Measurements from ENCODE around the gene SLC38A8. TPM values are rescaled to one million over a fixed set of nuclear protein-coding genes. Genes with fewer than 3 reads are reported as not detected.

SLC38A8 gene
- total RNA-seq, 1 donor from 2014 or later: not detected

DNA sequence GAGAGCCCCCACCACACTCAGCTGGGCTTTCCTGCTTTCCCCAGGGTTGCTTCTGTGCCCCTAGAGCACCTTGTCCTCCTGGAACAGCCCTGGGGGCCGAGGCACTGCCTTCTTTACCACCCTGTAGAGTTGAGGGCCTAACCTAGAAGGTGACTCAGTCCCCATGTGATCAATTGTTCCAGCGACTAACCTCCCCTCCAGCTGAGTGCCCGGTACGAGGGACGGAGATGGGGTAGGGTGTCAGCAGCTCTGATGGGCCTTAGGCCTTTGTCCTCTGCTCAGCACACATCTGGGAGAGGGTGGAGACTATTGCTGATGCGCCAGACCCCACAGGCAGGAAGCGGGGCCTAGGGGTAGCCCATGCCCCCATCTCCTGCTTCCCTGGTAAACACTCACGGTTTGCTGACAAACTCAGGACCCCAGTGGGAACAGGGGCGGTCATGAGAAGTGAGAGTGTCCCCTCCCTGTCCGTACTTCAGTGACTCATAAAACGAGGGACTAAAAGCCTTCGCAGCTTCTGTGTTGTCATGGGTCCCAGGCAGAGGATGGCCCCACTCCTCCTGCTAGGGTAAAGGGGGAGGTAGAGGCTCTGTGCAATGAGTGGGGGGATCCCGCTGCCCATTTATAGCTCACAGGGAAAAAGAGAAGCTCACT lies 41.5 kb downstream of the SLC38A8 start:
- DNase-seq (ENCODE audit: low read depth, low spot score): no peak

DNA sequence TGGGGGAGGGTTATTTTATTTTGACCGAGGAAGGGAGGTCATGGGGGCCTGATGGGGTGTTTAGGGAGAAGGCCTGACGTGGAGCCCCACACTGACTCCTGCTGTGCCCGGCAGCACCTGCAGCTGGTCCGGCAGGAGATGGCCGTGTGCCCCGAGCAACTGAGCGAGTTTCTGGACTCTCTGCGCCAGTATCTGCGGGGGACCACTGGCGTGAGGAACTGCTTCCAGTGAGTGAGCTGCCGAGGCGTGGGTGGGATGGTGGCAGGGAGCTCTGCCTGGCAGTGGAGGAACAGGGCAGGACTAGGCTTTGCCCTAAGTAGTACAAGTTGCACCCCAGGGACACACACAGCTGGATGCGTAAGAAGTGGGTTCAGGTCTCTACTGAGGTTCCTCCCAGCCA lies 44.5 kb downstream of the SLC38A8 start:
- no peak for DNase-seq (ENCODE audit: low read depth, low spot score)

GRCh38 chr16:83996481-83997252 lies 45.9 kb downstream of the SLC38A8 start:
- no peak for DNase-seq (ENCODE audit: low read depth, low spot score)

GRCh38 chr16:83995754-83996153 lies 46.8 kb downstream of the SLC38A8 start:
- DNase-seq (ENCODE audit: low read depth, low spot score): no peak

GRCh38 chr16:83994703-83995102 lies 47.9 kb downstream of the SLC38A8 start:
- DNase-seq (ENCODE audit: low read depth, low spot score): no peak

DNA sequence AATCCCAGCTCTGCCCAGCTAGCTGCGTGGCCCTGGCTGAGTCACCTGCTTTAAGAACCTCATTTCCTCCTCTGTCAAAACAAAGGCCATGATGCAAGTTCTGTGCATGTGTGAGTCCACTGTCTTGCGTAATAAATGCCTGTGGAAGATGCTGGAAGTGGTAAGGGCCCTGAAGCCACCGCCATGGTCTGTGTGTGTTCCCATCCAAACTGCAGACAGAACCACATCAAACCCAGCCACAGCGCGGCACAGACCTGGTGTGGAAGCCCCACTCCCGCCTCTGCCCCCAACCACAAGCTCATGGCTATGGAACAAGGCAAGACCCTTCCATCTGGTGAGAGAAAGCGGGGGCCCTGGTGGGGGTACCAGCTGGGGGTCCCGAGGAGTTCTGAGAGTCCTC lies 48.5 kb downstream of the SLC38A8 start:
- DNase-seq (ENCODE audit: low read depth, low spot score): no peak

DNA sequence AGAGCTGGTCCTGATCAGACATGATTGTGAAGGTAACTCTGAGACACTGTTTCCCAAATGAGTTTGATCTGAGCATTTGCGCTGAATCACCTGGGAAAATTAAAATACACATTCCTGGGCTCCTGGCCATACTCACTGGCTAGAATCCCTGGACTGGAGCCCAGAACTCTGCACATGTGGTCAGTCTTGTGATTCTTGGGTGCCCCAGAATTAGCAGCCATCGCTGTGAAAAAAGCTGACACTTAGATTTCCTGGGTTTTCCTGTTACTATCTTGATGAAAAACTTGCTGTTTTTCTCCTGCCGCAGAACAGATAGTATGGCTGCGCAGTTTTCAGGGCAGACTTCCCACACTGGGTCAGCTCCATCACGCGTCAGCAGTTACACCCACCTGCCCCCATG lies 50.0 kb downstream of the SLC38A8 start:
- no peak for DNase-seq (ENCODE audit: low read depth, low spot score)

DNA sequence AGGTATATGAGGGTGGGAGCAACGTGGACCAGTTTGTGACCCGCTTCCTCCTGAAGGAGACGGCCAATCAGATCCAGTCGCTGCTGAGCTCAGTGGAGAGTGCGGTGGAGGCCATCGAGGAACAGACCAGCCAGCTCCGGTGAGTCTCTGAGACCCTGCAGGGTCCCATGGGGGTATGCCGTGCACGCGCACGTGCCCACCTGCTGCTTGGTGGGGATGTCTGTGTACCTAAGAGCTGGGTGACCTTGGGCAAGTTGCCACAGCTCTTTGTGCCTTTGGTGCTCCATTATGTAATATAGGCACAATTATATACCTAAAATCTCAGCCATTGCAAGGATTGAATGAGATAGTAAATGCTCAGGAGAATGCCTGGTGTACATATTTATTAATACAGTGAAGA lies 52.1 kb downstream of the SLC38A8 start:
- no peak for DNase-seq (ENCODE audit: low read depth, low spot score)

DNA sequence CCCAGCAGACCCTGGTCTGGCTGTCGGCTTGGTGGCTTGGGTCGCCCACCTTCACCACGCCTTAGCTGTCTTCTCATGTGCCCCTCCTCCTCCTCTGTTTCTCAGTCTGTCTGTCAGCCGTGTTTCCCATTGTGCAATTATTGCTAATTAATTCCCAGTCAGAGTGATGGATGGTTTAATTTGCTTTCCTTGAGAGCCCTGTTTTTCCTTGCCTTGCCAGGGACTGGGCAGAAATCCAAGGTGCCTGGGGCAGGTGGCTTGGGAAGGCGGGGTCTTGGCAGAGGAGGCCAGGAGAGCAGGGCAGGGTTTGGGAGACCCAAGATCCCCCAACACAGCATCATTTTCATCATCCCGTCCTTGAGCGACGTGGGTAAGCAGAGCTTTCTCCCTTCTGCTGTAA lies 53.3 kb downstream of the SLC38A8 start:
- DNase-seq (ENCODE audit: low read depth, low spot score): no peak

DNA sequence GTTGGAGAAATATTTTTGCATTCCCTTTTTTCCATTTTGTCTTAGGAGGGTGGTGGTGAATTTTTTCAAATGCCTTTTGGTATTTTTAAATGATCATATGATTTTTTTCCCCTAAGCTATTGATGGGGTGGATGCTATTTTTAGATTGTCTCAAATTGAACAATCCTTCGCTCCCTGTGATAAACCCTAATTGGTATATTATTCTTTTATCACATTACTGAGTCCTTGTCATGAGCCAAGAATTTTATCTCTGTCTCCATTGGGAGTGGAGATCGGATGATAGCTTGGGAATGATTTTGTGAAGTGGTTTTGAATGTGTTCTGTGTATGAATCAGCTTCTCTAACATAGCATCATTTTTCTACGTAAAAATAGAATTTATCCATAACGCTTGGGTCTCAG lies 59.1 kb downstream of the SLC38A8 start:
- no peak for DNase-seq (ENCODE audit: low read depth, low spot score)

- no peak for DNase-seq (ENCODE audit: low read depth, low spot score)
These were observed 60.8 kb downstream of the SLC38A8 start for GRCh38 chr16:83981799-83982198.

DNA sequence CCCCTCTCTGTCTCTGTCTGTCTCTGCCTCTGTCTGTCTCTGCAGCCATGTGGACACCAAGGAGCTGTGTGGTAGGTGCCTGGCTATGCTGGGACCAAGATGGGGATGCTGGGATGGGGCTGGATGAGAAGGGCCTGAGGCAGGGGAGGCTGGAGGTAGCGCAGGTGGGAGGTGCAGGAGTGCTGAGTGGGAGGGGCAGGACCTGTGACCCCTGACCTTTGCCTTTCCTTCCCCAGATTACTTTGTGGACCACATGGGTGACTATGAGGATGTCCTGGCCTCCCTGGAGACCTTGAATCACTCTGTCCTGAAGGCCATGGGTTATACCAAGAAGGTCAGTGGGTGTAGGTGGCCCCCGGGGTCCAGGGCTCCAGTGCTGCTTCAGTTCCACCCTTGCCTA lies 61.8 kb downstream of the SLC38A8 start:
- DNase-seq (ENCODE audit: low read depth, low spot score): no peak

GRCh38 chr16:83979441-83979840 lies 63.2 kb downstream of the SLC38A8 start:
- no peak for DNase-seq (ENCODE audit: low read depth, low spot score)

DNA sequence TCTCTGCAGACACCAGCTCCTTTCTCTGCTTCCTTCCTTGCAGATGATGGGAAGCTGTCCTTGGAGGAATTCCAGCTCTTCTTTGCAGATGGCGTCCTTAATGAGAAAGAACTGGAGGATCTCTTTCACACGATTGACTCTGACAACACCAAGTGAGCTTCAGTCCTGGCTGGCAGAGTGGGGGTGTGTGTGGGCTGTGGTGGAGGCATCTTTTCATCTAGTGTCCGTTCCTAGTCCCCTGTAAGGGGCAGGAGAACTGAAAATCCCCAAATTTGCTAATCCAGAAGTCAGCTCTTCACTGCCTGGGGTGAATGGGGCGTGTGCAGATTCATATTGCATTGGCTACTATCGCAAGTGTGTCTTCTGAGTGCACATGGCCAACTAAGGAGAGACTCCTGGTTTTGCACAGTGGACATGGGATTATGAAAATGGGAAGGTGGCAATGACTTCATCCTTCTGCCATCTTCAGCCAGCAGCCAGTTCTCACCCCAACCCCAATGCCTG lies 64.1 kb downstream of the SLC38A8 start:
- DNase-seq (ENCODE audit: low read depth, low spot score): no peak

DNA sequence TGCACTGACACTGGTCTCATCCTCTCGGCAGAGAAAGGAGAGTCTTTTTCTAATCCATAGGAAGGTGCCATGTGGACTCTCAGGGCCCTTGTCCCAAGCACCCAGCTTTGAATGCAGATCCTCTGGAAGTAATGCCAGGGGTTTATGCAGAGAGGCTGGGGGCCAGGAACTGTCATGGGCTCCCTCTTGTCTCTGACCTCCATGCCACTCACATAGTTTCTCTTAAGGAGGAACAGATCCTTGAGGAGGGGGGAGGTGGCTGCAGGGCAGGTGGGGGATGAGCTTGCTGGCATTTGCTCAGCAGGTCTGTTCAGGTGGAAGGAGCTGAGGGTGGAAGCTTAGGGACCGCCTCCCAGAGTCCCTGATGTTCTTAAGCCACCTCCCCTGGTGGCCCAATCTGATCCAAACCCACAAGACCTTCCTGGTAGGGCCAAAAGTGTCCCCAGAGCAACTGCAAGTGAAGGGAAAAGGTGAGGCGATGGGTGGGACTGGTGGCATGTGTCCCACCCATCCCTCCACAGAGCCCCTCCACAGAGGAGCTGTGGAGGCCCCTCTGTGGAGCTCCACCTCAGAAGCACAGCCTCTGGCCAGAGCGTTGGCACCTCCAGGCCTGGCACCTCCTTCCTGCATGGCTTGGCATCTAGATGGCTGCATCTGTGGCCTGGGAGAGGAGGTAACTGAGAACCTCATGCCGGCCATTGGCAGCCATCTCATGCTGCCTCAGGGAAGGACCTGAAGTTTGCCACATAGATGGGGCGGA lies 65.4 kb downstream of the SLC38A8 start:
- DNase-seq (ENCODE audit: low read depth, low spot score): no peak

- no peak for DNase-seq (ENCODE audit: low read depth, low spot score)
These were observed 66.9 kb downstream of the SLC38A8 start for GRCh38 chr16:83975590-83976260.

GRCh38 chr16:83974475-83974874 lies 68.1 kb downstream of the SLC38A8 start:
- no peak for DNase-seq (ENCODE audit: low read depth, low spot score)

DNA sequence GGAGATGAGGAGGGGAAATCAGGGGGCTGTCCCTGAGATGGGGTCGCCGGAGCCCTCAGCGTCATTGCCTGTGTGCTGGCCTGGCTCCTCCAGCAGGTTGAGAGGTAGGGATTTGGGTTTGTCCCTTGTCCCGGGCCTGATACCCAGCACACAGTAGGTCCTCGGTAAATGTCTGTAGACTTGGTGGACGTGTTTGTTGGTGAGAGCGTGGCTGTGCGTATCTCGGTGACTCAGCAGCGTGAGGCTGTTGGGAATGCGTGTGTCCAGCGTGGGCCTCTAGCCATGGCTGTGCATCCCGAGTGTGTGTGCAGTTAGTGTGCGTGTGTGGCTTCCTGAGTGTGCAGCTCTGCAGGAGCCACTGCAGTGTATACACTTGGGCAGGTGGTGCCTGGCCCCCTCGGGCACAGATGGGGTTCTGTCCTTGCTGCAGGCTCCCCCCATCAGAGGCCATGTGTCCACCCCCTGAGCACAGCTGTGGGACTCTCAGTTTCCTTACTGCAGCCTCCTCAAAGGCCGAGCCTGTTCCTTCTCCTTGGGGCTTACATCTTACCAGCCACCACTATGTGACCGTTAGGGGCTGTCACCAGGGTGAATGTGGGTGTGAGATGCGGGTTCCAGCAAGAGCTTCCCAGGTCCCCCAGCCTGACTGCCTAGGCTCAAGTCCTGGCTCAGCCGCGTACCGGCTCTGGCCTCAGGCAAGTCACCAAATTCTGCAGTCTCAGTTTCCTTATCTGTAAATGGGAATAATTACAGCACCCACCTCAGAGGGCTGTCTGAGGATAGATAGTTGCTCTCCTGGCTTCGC lies 68.8 kb downstream of the SLC38A8 start:
- DNase-seq (ENCODE audit: low read depth, low spot score): no peak

DNA sequence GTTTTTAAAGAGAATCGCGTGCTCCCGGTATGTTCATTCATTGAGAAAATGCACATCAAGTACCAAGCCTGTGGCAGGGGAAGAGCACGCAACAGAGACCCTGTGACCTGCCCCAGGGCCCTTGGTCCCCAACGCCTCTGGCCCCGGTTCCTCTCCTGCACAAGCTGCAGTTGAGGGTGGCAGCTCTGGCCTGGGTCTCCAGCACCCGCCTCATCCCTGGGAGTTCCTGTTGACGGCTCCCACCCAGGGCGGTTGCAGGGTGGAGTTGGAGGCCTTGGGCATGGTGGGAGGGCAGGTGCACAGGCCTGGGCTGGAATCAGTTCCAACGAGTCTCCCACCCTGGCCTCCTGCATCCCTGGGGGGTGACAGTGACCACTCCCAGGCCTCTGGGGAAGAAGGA lies 69.5 kb downstream of the SLC38A8 start:
- DNase-seq (ENCODE audit: low read depth, low spot score): no peak

DNA sequence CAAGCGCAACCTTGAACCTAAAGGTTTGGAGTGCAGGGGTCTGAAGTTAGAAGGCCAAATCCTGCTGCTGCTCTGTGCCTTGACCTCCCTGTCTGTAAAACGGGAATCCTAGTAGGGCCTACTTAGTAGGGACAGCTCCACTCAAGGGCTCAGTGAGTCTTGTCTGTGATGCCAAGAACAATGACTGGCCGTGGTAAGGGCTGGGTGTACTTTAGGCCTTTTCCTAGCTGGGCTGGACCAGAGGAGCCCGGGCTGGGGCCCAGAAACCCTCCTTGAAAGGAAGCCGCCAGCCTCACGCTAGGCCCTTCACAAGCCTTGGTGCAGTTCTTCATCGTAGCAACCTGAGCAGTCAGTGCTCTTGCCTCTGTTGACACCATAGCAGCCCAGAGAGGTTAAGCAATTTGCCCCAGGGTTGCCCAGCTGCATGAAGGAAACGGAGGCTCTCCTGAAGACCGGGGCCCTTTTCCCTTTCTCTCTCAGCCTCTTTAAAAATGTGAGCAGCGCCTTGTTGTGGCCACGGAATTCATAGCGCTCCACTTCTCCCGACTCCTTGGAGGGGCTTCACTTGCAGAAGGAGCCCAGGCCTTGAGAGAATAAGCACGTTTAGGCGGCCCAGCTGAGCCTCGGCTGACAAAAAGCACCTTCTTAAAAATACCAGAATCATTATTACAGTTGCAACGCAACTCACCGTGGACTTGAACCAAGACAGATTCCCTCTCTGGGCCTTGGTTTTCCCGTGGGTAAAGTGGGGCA lies 70.2 kb downstream of the SLC38A8 start:
- DNase-seq (ENCODE audit: low read depth, low spot score): no peak
